GM12875 (cell line): ENCODE measurements around the gene TPSAB1.

Experiments
- H3K4me3 ChIP-seq: one replicate; pipeline ENCODE4 v1.5.1; 2011; ENCODE audit warnings: low read depth, low read length, control low read depth
- CTCF ChIP-seq: IDR thresholded peaks from 2 replicates; pipeline ENCODE4 v1.5.1; 2011; ENCODE audit warnings: low read depth, mild to moderate bottlenecking, control low read depth, inconsistent platforms, low read length, moderate library complexity, borderline replicate concordance; ENCODE audit not compliant: insufficient read depth

TPSAB1 gene

DNA sequence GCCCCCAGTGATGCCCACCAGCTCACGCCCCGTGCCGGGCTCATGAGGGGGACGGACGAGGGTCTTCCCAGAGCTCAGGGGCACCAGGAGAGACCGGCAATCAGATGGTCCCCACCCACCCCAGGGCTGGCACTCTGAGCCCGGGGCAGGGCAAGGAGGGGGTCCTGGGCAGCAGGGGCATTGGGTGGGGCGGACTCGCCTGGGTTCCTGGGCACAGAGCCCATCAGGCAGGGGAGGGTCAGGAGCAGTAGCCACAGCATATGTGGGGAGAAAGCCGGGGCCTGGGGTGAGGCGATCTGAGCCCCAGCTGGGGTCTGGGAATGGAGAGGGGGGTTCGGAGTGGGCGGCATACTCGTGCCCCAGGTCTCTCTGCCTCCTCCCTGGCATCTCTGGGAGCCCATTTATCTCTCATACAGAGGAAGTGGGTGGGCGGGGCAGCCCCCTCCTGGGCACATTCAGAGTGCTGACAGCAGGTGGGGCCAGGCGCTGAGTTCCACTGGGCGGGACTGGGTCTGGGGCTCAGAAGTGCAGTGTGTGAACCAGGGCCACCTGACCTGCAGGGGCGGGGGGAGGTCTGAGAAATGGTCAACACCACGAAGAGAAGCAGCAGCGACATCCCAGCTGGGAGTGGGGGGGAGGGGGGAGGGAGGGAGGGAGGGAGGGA lies 48.4 kb downstream of the TPSAB1 start:
- no peak overlapping the region for H3K4me3 ChIP-seq
- no peak for TF ChIP-seq CTCF

- no peak for TF ChIP-seq CTCF
- no peak overlapping the region for H3K4me3 ChIP-seq
These were observed 49.0 kb downstream of the TPSAB1 start for GRCh38 chr16:1289477-1289866.

DNA sequence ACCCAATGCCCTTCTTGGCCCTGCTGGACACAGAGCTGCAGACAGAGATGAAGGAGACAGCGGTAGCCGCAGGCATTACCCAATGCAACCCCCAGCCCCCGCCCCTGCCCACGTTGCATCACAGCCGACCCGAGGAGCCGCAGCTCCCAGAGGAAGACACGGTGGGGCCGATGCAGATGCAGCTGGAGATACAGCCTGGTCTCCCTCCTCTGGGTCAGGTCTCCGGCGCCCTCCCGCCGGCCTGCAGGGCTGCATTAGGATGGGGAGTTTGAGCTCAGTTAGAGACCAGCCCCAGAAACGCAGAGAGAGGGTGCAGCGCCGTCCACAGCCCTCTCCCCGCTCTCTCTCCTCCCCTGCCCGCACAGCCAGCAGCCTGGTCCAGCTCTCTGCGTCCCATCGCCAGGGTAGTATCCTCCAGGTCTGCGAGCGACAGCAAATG lies 49.6 kb downstream of the TPSAB1 start:
- H3K4me3 ChIP-seq, result no peak overlapping the region
- TF ChIP-seq CTCF, result no peak

GRCh38 chr16:1290860-1291575 lies 50.5 kb downstream of the TPSAB1 start:
- TF ChIP-seq CTCF, result no peak
- H3K4me3 ChIP-seq, result no peak overlapping the region

DNA sequence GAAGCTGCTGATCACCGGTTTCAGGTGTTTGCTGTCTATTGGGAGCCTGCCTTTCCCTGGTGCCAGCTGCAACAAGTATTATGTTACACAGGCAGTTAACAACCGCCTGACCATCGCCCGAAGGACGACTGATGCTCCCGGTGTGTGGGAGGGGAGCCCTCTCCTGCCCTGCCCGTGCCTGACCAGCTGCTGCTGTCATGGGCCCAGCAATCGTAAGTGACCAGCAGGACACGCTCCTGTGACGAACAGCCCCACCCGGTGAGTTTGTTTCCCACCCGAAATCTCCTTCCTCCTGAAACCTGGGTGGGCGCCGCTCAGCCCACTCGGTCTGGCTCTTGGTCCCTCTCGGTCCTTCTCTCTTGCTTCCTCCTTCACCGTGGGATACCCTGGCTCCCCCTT lies 51.1 kb downstream of the TPSAB1 start:
- H3K4me3 ChIP-seq, result no peak overlapping the region
- TF ChIP-seq CTCF, result no peak
